PC-9 (cell line): ENCODE measurements around the gene JMJD8.

Experiments used
- CTCF ChIP-seq: fragments of 200-600 bp; sonication (generic); conservative IDR thresholded peaks from 2 replicates; pipeline ENCODE4 v1.6.1; 2017; ENCODE audit warnings: mixed run types, antibody characterized with exemption, mild to moderate bottlenecking, moderate library complexity
- EZH2 ChIP-seq: fragments of 200-600 bp; sonication (generic); IDR thresholded peaks from 2 replicates; pipeline ENCODE4 v1.8.0; 2017; ENCODE audit warnings: antibody characterized with exemption, low read depth

DNA sequence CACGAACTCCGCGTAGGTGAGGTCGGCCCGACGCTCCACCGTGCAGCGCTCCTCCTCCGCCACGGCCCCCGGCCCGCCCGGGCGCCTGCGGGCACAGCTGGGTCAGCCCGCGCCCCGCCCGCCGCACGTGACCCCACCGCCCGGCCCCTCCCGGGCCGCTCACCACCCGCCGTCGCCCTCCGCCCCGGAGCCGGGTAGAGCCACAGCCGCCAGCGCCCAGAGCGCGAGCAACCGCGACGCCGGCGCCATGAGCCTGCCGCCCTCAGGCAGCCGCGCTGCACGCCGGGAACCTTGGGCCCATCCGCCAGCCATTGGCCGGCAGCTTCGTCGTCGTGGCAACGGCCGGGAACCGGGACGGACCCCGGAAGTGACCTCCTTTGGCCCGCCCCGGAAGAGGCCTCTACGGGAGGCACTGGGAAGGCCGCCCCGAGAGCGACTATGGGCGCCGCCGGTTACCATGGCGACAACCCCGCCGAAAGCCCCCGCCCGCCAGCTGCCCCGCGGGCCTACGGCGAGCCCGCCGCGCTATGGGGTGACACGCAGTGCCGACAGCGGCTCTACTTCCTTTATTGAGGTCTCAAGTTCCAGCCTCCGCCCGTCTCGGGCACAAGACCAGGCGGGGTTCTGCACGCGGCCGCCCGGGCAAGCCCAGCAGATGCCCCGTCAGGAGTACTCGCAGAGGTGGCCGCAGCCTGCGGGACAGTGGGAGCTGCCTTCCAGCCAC is at the start of gene JMJD8:
- no peak for TF ChIP-seq CTCF
- TF ChIP-seq EZH2, result no peak
